NK-92 treated with Interleukin-12 subunit alpha and Interleukin-12 subunit beta, amount 100 ng/mL, for 24 hours (cell line): ENCODE results near the gene COL23A1.

Experiments used
- DNase-seq: peaks from one replicate; lab custom pipeline; 2025; lab: John Stamatoyannopoulos, UW

Gene COL23A1

GRCh38 chr5:178356431-178356872, 233.7 kb downstream of the COL23A1 start:
- DNase-seq: no peak

- DNase-seq: no peak
Measured at GRCh38 chr5:178355671-178356070, 234.5 kb downstream of the COL23A1 start.

GRCh38 chr5:178353461-178353860, 236.7 kb downstream of the COL23A1 start:
- DNase-seq: no peak

- no peak for DNase-seq
Measured at GRCh38 chr5:178352035-178352349, 238.2 kb downstream of the COL23A1 start.

- no peak for DNase-seq
Measured at GRCh38 chr5:178351221-178352034, 238.8 kb downstream of the COL23A1 start.

- no peak for DNase-seq
Measured at GRCh38 chr5:178350361-178351220, 239.6 kb downstream of the COL23A1 start.

GRCh38 chr5:178349625-178350353, 240.4 kb downstream of the COL23A1 start:
- DNase-seq: no peak

GRCh38 chr5:178349075-178349511, 241.1 kb downstream of the COL23A1 start:
- no peak for DNase-seq

- DNase-seq: no peak
Measured at GRCh38 chr5:178348356-178349074, 241.7 kb downstream of the COL23A1 start.

- DNase-seq: no peak
Measured at GRCh38 chr5:178347956-178348355, 242.2 kb downstream of the COL23A1 start.

GRCh38 chr5:178346607-178347334, 243.4 kb downstream of the COL23A1 start:
- DNase-seq: no peak

- DNase-seq: no peak
Measured at GRCh38 chr5:178343306-178343705, 246.9 kb downstream of the COL23A1 start.

- no peak for DNase-seq
Measured at GRCh38 chr5:178341851-178342140, 248.4 kb downstream of the COL23A1 start.

GRCh38 chr5:178341091-178341850, 248.9 kb downstream of the COL23A1 start:
- DNase-seq: no peak

- DNase-seq: no peak
Measured at GRCh38 chr5:178340637-178341036, 249.6 kb downstream of the COL23A1 start.

- DNase-seq: no peak
Measured at GRCh38 chr5:178340187-178340586, 250.0 kb downstream of the COL23A1 start.

GRCh38 chr5:178339272-178339671, 250.9 kb downstream of the COL23A1 start:
- no peak for DNase-seq

GRCh38 chr5:178338750-178339144, 251.4 kb downstream of the COL23A1 start:
- DNase-seq: no peak

- DNase-seq: no peak
Measured at GRCh38 chr5:178338126-178338749, 252.0 kb downstream of the COL23A1 start.

- no peak for DNase-seq
Measured at GRCh38 chr5:178337334-178337741, 252.9 kb downstream of the COL23A1 start.
